Measurements from ENCODE around the gene ORC4.

GRCh38 chr2:148048475-148049221 lies 28.1 kb upstream of the ORC4 start:
- TF ChIP-seq CTCF (conservative IDR thresholded peaks at IDR 0.05 in 1 of 2, IDR thresholded peaks at IDR 0.05 in 1 of 2; ENCODE audit: extremely low read depth in 1 of 2, insufficient read depth in 1 of 2, low read depth in 1 of 2, low read length in 2 of 2) = no peak
- no peak for TF ChIP-seq EZH2 (IDR thresholded peaks at IDR 0.05; ENCODE audit: borderline replicate concordance, low read length)

Data from mammary epithelial cell (primary cell).